ENCODE data around the gene NME3.

NME3 gene

GRCh38 chr16:1751946-1752345 is 19.4 kb downstream of the NME3 start:
- no peak overlapping the region for H3K4me3 ChIP-seq (ENCODE audit: low read depth, low read length)
- TF ChIP-seq, protein P1, sequence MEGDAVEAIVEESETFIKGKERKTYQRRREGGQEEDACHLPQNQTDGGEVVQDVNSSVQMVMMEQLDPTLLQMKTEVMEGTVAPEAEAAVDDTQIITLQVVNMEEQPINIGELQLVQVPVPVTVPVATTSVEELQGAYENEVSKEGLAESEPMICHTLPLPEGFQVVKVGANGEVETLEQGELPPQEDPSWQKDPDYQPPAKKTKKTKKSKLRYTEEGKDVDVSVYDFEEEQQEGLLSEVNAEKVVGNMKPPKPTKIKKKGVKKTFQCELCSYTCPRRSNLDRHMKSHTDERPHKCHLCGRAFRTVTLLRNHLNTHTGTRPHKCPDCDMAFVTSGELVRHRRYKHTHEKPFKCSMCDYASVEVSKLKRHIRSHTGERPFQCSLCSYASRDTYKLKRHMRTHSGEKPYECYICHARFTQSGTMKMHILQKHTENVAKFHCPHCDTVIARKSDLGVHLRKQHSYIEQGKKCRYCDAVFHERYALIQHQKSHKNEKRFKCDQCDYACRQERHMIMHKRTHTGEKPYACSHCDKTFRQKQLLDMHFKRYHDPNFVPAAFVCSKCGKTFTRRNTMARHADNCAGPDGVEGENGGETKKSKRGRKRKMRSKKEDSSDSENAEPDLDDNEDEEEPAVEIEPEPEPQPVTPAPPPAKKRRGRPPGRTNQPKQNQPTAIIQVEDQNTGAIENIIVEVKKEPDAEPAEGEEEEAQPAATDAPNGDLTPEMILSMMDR (IDR thresholded peaks at IDR 0.05; ENCODE audit: low read depth, low read length): no peak

DNA sequence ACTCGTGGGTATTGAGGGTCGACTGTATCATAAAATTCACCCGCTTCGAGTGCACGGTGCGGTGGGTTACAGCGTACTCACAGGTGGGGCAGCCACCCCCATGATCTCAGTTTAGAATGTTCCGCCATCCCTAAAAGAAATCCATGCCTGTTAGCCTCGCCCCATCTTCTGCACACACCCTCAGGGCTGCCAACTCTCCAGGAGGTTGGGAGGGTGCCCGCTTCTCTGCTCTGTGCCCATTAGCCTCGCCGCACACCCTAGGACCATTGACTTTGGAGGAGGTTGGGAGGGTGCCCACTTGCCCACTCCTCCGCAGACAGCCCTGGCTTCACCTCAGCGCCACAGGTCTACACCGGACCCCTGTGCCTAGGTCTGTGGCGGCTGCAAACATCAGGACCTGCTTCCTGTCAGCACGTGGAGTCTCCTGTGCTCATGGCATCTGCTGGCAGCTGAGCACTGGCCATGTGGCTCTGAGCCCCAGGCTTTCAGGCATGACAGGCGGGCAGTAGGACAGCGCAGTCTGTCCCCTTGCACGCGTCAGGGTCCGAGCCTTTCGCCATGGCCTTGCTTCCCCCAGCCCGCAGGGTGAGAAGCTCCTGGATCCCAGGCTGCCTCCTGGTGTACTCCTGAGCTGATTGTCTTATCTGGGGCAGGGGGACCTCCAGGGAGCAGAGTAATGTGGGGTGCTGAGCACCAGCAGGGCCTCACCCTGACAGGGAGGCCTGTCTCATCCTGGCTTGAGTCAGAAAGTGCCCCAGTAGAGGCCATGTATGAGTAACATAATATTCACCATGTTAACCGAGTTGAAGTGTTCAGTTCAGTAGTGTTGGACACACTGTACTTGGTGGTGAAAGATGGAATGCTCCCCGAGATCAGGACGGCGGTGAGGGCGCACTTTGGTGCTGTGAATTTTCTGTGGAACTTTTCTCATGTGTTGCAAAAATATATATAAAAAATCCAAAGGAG is 21.9 kb downstream of the NME3 start:
- H3K4me3 ChIP-seq (ENCODE audit: low read depth, low read length): no peak overlapping the region
- TF ChIP-seq, protein P1 (IDR thresholded peaks at IDR 0.05; ENCODE audit: low read depth, low read length): no peak

- TF ChIP-seq, protein P1 (IDR thresholded peaks at IDR 0.05; ENCODE audit: low read depth, low read length): no peak
- no peak overlapping the region for H3K4me3 ChIP-seq (ENCODE audit: low read depth, low read length)
Observed at GRCh38 chr16:1747934-1748333, 23.4 kb downstream of the NME3 start.

- TF ChIP-seq, protein P1 (IDR thresholded peaks at IDR 0.05; ENCODE audit: low read depth, low read length): no peak
- no peak overlapping the region for H3K4me3 ChIP-seq (ENCODE audit: low read depth, low read length)
Observed at GRCh38 chr16:1746693-1747195, 24.6 kb downstream of the NME3 start.

GRCh38 chr16:1745900-1746692 is 25.2 kb downstream of the NME3 start:
- TF ChIP-seq, protein P1 (IDR thresholded peaks at IDR 0.05; ENCODE audit: low read depth, low read length): no peak
- 0 out of 2 replicates have a peak overlapping the region, but pooled peaks have one; percentile 16 for H3K4me3 ChIP-seq (ENCODE audit: low read depth, low read length)

DNA sequence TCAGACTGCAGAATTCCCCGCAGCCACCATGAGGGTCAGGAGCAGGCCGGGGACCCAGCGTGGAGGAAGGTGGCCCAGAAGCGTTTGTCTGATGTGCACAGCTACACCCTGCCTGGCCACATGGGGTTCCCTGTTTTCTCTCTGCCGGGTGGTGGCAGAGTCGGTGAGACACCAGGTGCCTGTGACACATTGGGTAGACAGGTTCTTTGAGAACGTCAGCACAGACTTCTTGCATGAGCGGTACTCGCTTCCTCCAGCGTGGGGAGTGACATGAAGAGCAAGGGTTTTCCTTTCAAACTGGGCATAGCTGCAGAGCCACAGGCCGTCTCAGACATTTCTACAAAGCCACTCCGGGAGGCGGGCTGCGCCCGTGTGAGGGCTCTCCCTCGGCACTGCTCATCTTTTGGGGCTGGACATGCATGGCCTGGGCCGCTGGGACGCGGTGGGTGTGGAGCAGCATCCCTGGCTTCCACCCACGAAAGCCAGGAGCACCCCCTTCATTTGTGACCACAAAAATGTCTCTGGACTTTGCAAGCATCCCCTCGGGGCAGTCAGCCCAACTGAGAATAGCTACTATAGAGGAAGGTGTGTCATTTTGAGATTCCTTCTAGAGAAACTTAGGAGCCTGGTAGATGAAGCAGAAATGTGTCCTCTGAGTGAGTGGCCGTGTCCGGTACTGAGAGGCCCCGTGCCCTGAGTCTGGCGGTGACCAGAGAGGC is 26.0 kb downstream of the NME3 start:
- 0 out of 2 replicates have a peak overlapping the region, but pooled peaks have one; percentile 16 for H3K4me3 ChIP-seq (ENCODE audit: low read depth, low read length)
- TF ChIP-seq, protein P1 (IDR thresholded peaks at IDR 0.05; ENCODE audit: low read depth, low read length): no peak

Data from WI38 (cell line).